Endothelial cell (in vitro differentiated cells): Measurements from ENCODE around the gene TNFRSF25. TPM values are rescaled to one million over a fixed set of nuclear protein-coding genes. Genes with fewer than 3 reads are reported as not detected.

Experiments used
- DNase-seq: peaks from one replicate; pipeline ENCODE4 v3.0.0; 2021; ENCODE audit warnings: low spot score
- H3K27ac Mint-ChIP-seq: one replicate; pipeline ENCODE4 v1.8.0; 2021; ENCODE audit warnings: mixed read lengths, inconsistent platforms; ENCODE audit not compliant: unreplicated experiment
- H3K27me3 Mint-ChIP-seq: one replicate; pipeline ENCODE4 v1.8.0; 2021; ENCODE audit warnings: mild to moderate bottlenecking, moderate library complexity, mixed read lengths, inconsistent platforms; ENCODE audit not compliant: unreplicated experiment
- H3K36me3 Mint-ChIP-seq: one replicate; pipeline ENCODE4 v1.8.0; 2021; ENCODE audit warnings: mild to moderate bottlenecking, low read depth, mixed read lengths, inconsistent platforms; ENCODE audit not compliant: unreplicated experiment
- H3K4me1 Mint-ChIP-seq: one replicate; pipeline ENCODE4 v1.8.0; 2021; ENCODE audit warnings: mild to moderate bottlenecking, mixed read lengths, inconsistent platforms; ENCODE audit not compliant: unreplicated experiment
- H3K4me3 Mint-ChIP-seq: one replicate; pipeline ENCODE4 v1.8.0; 2021; ENCODE audit warnings: mild to moderate bottlenecking, mixed read lengths, inconsistent platforms; ENCODE audit not compliant: unreplicated experiment
- H3K9me3 Mint-ChIP-seq: one replicate; pipeline ENCODE4 v1.8.0; 2021; ENCODE audit warnings: mixed read lengths, inconsistent platforms; ENCODE audit not compliant: unreplicated experiment
- microRNA-seq: library from miRNA; unstranded; fragments of <30 nt; microRNA quantifications from one replicate; pipeline ENCODE4, GENCODE V29; 2020; ENCODE audit not compliant: unreplicated experiment
- total RNA-seq: library from RNA; stranded (reverse); fragmentation: NEBNext Ultra II Directional; extraction: Animal tissue kit (Norgen Biotek cat#: 25700); gene quantifications from one replicate; pipeline ENCODE4 v1.2.1, GENCODE V29; 2021; ENCODE audit not compliant: unreplicated experiment
- TF ChIP-seq, protein P1 (sequence below): fragments of 200-600 bp; sonication (generic); IDR thresholded peaks from one replicate; pipeline ENCODE4 v1.5.0; 2021; ENCODE audit warnings: antibody characterized with exemption; ENCODE audit not compliant: unreplicated experiment

The TNFRSF25 gene
- total RNA-seq, 1 donor from 2014 or later, result 104 TPM

DNA sequence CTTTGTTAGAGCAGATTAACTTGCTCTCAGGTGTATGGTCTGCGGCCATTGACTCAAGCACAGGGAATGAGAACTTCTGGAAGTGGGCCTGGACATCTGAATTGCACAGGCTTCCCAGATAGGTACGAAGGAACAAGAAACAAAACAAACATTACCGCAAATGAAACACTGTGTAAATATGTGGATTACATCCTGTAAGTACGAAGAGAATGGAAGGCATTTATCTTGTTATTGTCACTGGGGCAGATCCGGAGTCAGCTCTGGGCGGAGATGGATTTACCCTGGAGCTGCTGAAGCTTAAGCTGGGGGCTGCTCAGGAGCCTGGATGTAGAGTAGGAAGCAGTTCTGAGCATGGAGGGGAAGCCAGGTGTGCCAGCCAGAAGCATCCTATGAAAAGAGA lies 53.1 kb downstream of the TNFRSF25 start:
- Mint-ChIP-seq H3K27me3 (peaks cover 18% of the 10 kb centered on the region), H3K4me3 (no peak overlapping the region), H3K9me3 (no peaks in the 10 kb centered on the region), H3K27ac (no peak overlapping the region), H3K4me1 (no peaks in the 10 kb centered on the region), H3K36me3 (no peaks in the 10 kb centered on the region)
- DNase-seq, result no peak
- TF ChIP-seq, protein P1, sequence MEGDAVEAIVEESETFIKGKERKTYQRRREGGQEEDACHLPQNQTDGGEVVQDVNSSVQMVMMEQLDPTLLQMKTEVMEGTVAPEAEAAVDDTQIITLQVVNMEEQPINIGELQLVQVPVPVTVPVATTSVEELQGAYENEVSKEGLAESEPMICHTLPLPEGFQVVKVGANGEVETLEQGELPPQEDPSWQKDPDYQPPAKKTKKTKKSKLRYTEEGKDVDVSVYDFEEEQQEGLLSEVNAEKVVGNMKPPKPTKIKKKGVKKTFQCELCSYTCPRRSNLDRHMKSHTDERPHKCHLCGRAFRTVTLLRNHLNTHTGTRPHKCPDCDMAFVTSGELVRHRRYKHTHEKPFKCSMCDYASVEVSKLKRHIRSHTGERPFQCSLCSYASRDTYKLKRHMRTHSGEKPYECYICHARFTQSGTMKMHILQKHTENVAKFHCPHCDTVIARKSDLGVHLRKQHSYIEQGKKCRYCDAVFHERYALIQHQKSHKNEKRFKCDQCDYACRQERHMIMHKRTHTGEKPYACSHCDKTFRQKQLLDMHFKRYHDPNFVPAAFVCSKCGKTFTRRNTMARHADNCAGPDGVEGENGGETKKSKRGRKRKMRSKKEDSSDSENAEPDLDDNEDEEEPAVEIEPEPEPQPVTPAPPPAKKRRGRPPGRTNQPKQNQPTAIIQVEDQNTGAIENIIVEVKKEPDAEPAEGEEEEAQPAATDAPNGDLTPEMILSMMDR, result no peak

Small RNAs within 50 kb of the gene (microRNA-seq; reads per million reads assigned to microRNA genes)
- not detected for gene MIR4252

Other genes starting within 250 kb of the TNFRSF25 start
- 52.2 TPM for gene ICMT, start 230.2 kb downstream of the TNFRSF25 start, total RNA-seq
- not detected for gene HES3, start 222.0 kb downstream of the TNFRSF25 start, total RNA-seq
- gene GPR153, start 205.1 kb downstream of the TNFRSF25 start, total RNA-seq, result 3.0 TPM
- gene ACOT7, start 72.4 kb downstream of the TNFRSF25 start, total RNA-seq, result 35.1 TPM
- 0.10 TPM for gene HES2, start 46.3 kb downstream of the TNFRSF25 start, total RNA-seq
- gene ESPN, start 41.4 kb downstream of the TNFRSF25 start, total RNA-seq, result 0.36 TPM
- 109 TPM for gene PLEKHG5, start 25.5 kb upstream of the TNFRSF25 start, total RNA-seq
- gene NOL9, start 88.3 kb upstream of the TNFRSF25 start, total RNA-seq, result 26.9 TPM
- not detected for gene TAS1R1, start 89.1 kb upstream of the TNFRSF25 start, total RNA-seq
- gene ZBTB48, start 113.8 kb upstream of the TNFRSF25 start, total RNA-seq, result 32.2 TPM
- gene KLHL21, start 136.7 kb upstream of the TNFRSF25 start, total RNA-seq, result 5.0 TPM
- gene PHF13, start 147.6 kb upstream of the TNFRSF25 start, total RNA-seq, result 21.6 TPM
- 13.5 TPM for gene THAP3, start 158.7 kb upstream of the TNFRSF25 start, total RNA-seq
- 57.0 TPM for gene DNAJC11, start 235.6 kb upstream of the TNFRSF25 start, total RNA-seq